Measurements from ENCODE around the gene TCF3.
"Not testable (repeated sequence)": the region's sequence is repeated elsewhere in the genome, so short reads cannot be mapped to it uniquely, and the experiment has no call there.

TCF3 gene

DNA sequence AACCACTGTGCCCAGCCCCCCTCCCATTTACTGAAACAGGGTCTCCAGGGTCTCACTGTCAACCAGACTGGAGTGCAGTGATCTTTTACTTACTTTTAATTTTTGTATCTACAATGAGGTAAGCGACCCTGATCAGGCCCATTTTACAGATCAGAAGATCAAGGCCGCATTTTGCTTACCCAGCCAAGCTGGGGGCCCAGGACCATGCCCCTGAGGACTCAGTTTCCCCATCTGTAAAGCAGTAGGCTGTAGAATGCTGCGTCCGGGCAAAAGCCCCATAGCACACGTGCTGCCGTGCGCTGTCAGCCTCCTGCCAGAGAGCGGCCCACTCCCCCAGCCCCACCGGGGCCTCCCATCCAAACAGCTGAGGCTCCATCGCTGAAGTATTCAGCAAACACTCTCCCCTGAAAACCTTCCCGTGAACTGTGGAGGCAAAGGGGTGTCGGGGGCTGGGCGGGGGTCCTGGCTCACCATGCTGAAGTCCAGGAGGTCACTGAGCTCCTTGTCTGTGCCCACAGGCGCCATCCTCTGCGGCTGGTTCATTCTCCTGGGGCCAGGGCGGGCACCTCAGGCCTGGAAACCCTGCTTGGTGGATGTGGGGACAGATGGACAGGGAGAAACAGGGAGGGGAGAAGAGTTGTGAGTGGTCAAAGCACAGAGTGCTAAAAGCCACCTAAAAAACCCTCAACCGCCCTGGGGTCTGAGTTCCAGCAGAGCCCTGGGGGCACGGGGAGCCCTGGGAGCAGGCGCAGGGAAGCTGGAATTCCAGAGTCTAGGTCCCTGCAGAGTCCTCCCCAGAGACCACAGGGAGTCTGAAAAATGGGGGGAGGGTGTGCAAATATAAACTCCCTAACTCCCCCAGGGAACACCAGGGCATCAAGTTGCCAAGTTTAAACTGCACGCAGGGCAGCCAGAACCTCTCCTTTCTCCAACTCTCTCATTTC, 2.4 kb downstream of the TCF3 start:
- 92 to 96% methylated on average over 15 to 16 of the region's 20 CpGs for WGBS, 2 experiments (ENCODE audit: insufficient coverage in 2 of 2)
- Histone ChIP-seq H3K4me3 (ENCODE audit: extremely low read depth, insufficient read depth, low read length, poor library complexity, severe bottlenecking) (peak overlapping the region; percentile 93), H3K27ac (ENCODE audit: low read depth, low read length, severe bottlenecking) (no peak overlapping the region), H3K9me3 (ENCODE audit: control insufficient read depth, low read length) (no peaks in the 10 kb centered on the region), H3K4me1 (ENCODE audit: control insufficient read depth, insufficient read depth, low read length, poor library complexity, severe bottlenecking) (peaks cover 10% of the 10 kb centered on the region), H3K36me3 (ENCODE audit: control insufficient read depth, insufficient read depth, low read length) (peaks cover 53% of the 10 kb centered on the region)

DNA sequence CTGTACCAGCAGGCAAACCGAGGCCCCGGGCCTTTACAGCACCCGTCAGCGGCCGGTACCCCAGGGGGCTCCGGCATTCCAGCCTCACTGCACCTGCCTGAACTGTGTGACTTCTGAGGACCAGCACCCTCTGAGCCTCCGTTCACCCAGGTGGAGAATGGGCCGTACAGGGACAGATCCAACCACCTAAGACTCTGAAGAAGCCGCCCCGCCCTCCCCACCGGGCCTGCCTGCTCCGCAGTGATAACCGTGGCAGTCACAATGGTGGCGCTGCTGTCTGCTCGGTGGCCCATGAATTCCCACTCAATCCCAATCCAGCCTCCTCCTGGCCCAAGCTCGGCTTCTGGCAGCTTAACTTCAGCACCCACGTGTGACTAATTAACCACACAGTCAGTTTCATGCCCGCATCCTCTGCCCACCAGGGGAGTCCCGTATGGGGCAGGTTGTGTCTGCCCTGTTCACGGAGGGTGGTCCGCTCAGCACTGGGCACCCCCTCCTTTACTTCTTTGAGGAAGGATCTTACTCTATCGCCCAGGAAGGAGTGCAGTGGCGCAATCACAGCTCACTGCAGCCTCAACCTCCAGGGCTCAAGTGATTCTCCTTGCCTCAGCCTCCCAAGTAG, 3.4 kb downstream of the TCF3 start:
- Histone ChIP-seq H3K36me3 (ENCODE audit: control insufficient read depth, insufficient read depth, low read length) (peaks cover 62% of the 10 kb centered on the region), H3K4me3 (ENCODE audit: extremely low read depth, insufficient read depth, low read length, poor library complexity, severe bottlenecking) (no peak overlapping the region), H3K4me1 (ENCODE audit: control insufficient read depth, insufficient read depth, low read length, poor library complexity, severe bottlenecking) (peaks cover 10% of the 10 kb centered on the region), H3K9me3 (ENCODE audit: control insufficient read depth, low read length) (no peaks in the 10 kb centered on the region), H3K27ac (ENCODE audit: low read depth, low read length, severe bottlenecking) (no peak overlapping the region)
- WGBS, 2 experiments (ENCODE audit: insufficient coverage in 2 of 2): 91 to 94% methylated on average over 22 to 23 of the region's 23 CpGs

DNA sequence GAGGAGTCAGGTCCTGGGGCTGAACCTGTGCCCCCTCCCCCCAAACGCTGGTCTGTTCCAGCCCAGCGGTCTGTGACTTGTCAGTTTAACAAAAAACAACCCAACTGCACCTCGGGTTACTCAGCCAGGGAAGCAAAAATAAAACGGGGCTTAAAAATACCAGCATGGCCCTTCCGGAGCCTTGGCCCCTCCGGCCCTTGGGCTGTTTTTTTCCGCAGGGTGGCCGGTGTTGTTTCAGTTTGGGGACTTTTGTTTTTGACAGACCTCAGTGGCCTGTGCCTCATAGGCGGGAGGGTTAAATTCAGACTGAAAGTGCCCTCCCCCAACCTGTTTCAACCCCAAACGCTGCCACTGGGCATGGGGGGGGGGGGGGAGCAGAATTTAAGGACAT, 4.0 kb downstream of the TCF3 start:
- WGBS, 2 experiments (ENCODE audit: insufficient coverage in 2 of 2): 97 to 100% methylated on average over 5 to 8 of the region's 10 CpGs
- peaks cover 10% of the 10 kb centered on the region for H3K4me1 ChIP-seq (ENCODE audit: control insufficient read depth, insufficient read depth, low read length, poor library complexity, severe bottlenecking)
- H3K27ac ChIP-seq (ENCODE audit: low read depth, low read length, severe bottlenecking): no peak overlapping the region
- peaks cover 68% of the 10 kb centered on the region for H3K36me3 ChIP-seq (ENCODE audit: control insufficient read depth, insufficient read depth, low read length)
- H3K9me3 ChIP-seq (ENCODE audit: control insufficient read depth, low read length): no peaks in the 10 kb centered on the region
- no peak overlapping the region for H3K4me3 ChIP-seq (ENCODE audit: extremely low read depth, insufficient read depth, low read length, poor library complexity, severe bottlenecking)

DNA sequence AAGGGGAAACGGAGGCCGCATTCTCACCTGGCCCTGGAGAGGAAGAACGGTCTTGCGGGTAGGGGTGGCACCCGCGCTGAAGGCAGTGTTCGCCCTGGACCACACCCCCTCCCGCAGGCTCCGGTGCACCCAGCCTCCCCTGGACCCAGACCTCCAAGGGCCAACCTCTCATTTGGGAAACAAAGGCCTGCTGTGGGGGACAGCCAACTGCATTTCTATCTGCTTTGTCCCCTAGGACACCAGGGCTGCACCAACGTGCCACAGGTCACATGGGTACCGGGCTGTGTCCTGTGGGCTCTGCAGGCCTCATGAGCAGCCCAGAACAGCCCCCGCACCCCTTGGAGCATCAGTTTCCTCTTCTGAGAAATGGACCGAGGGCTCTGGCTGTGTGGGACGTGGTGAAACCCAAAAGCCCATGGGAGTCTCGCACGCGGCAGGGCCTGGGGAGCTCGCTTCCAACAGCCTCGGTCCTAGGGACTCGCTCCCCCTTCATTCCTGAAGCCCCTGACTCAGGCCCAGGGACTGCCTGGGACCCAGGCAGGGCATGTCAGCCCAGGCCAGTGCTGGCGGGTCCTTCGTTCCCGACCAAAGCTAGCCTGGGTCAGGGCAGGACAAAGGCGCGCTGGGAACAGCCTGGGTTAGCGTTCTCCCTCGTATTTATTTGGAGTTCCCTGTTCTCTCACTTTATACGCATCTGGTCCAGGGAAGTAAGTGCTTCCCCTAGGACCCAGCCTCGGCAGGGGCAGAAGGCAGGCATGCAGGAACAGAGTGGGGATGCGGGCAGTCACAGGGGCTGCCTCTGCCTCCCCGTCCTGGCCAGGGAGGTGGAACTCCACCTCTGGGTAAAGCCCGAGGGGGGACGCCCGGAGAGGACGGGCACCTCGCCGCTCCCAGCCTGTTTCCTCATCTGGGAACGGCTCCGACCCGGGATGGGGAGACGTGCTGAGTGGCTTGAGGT, 4.6 kb downstream of the TCF3 start:
- peaks cover 74% of the 10 kb centered on the region for H3K36me3 ChIP-seq (ENCODE audit: control insufficient read depth, insufficient read depth, low read length)
- H3K27ac ChIP-seq (ENCODE audit: low read depth, low read length, severe bottlenecking): no peak overlapping the region
- no peaks in the 10 kb centered on the region for H3K9me3 ChIP-seq (ENCODE audit: control insufficient read depth, low read length)
- WGBS, 2 experiments (ENCODE audit: insufficient coverage in 2 of 2): 92 to 96% methylated on average over 31 to 40 of the region's 41 CpGs
- peaks cover 10% of the 10 kb centered on the region for H3K4me1 ChIP-seq (ENCODE audit: control insufficient read depth, insufficient read depth, low read length, poor library complexity, severe bottlenecking)
- H3K4me3 ChIP-seq (ENCODE audit: extremely low read depth, insufficient read depth, low read length, poor library complexity, severe bottlenecking): no peak overlapping the region

DNA sequence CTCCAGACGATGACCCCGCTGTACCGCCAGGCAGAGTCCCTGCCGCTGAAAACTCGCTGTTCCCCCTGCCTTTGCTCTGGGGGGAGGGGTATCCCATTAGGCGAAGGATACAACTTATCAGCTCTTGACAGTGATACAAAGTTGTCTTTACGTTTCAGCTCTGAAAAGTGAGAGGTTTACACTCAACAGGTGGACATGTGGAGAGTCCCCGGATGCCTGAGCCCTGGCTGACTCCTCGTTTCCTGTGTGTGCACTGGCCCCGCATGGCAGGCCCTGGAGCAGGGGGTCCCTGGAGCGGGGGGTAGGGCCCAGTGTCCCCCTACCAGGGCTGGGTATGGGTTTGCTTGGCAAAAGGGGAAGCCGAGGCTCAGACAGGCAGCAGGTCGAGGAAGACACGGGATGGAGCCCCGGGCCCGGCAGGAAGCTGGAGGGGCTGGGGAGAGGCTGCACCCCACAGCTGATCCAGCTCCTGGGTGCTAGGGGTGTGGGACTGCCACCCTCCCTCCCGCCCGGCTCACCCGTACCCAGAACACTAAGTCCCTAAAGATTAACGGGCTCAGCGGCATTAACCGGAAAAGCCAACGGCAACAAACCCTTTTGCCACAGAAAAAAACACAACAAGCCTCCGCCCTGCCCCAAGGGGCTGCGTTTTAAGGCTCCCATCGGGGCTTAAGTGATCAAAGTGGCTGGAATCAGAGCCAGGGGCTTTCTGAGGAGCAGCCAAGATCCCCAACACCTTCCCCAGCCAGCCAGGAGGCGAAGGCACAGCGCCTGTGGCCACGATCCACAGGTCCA, 5.6 kb downstream of the TCF3 start:
- H3K36me3 ChIP-seq (ENCODE audit: control insufficient read depth, insufficient read depth, low read length): peaks cover 83% of the 10 kb centered on the region
- WGBS, 2 experiments (ENCODE audit: insufficient coverage in 2 of 2): 97% methylated on average over 24 to 26 of the region's 29 CpGs
- no peak overlapping the region for H3K27ac ChIP-seq (ENCODE audit: low read depth, low read length, severe bottlenecking)
- peaks cover 10% of the 10 kb centered on the region for H3K4me1 ChIP-seq (ENCODE audit: control insufficient read depth, insufficient read depth, low read length, poor library complexity, severe bottlenecking)
- H3K4me3 ChIP-seq (ENCODE audit: extremely low read depth, insufficient read depth, low read length, poor library complexity, severe bottlenecking): no peak overlapping the region
- H3K9me3 ChIP-seq (ENCODE audit: control insufficient read depth, low read length): no peaks in the 10 kb centered on the region

DNA sequence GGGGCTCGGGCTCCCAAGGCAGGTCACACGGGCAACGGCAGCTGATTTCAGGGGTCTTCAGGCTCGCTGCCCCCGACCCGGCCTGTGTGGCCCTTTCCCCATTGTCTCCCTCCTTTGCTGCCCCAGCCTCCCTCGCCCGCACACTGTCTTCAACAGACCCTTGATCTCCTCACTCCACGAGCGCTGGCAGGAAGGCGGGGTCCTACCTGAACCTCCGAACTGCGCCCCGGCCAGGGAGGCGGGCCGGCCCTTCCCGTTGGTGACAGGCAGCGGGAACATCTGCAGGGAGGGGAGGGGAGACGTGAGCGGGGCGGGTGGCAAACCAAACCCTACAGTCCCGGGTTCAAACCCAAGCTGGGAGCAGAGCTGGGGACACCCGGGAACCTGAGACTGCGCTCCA, 6.3 kb downstream of the TCF3 start:
- 95 to 99% methylated on average over 10 to 19 of the region's 24 CpGs for WGBS, 2 experiments (ENCODE audit: insufficient coverage in 2 of 2)
- Histone ChIP-seq H3K27ac (ENCODE audit: low read depth, low read length, severe bottlenecking) (no peak overlapping the region), H3K36me3 (ENCODE audit: control insufficient read depth, insufficient read depth, low read length) (peaks cover 90% of the 10 kb centered on the region), H3K4me3 (ENCODE audit: extremely low read depth, insufficient read depth, low read length, poor library complexity, severe bottlenecking) (no peak overlapping the region), H3K9me3 (ENCODE audit: control insufficient read depth, low read length) (no peaks in the 10 kb centered on the region), H3K4me1 (ENCODE audit: control insufficient read depth, insufficient read depth, low read length, poor library complexity, severe bottlenecking) (peaks cover 10% of the 10 kb centered on the region)

DNA sequence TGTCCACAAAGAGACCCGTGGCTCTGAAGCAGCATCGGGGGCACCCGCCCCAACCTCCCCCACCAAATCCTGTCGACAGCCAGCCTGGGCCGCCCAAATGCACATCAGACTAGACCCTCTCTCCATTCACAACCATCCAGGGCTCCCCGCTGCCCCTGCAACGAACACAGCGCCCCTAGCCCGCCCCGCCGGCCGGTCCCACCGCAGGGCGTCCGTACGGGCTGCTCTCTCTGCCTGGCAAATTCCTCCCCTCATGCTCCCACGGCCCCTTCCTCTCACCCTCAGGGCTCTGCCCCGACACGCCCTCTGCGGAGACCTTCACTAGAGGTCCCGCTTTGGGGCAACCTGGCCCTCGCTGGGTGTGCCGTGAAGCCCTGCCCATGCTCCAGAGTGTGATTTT, 7.1 kb downstream of the TCF3 start:
- Histone ChIP-seq H3K36me3 (ENCODE audit: control insufficient read depth, insufficient read depth, low read length) (peaks cover 97% of the 10 kb centered on the region), H3K4me3 (ENCODE audit: extremely low read depth, insufficient read depth, low read length, poor library complexity, severe bottlenecking) (no peak overlapping the region), H3K27ac (ENCODE audit: low read depth, low read length, severe bottlenecking) (no peak overlapping the region), H3K9me3 (ENCODE audit: control insufficient read depth, low read length) (no peaks in the 10 kb centered on the region), H3K4me1 (ENCODE audit: control insufficient read depth, insufficient read depth, low read length, poor library complexity, severe bottlenecking) (peaks cover 7% of the 10 kb centered on the region)
- WGBS, 2 experiments (ENCODE audit: insufficient coverage in 2 of 2): 92 to 97% methylated on average over 20 to 21 of the region's 23 CpGs

DNA sequence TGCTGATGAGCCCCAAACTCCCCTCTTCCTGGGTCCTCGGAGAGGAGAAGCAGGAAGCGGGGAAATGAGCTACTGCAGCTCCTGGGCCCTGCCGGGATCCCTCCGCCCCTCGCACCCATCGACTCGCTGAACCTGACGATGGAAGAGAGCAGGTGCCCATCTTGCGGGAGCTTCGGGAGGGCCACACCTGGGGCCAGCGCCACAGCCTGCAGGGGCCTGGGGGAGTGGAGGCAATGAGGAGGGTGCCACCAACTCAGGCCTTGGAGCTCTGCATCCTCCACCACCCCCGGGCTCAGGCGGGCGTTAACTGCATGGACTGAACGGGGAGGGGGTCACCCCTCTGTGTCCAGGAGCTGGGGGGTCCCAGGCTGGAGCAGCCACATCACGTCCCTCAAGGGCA, 8.3 kb downstream of the TCF3 start:
- H3K9me3 ChIP-seq (ENCODE audit: control insufficient read depth, low read length): no peaks in the 10 kb centered on the region
- WGBS, 2 experiments (ENCODE audit: insufficient coverage in 2 of 2): 93 to 99% methylated on average over 14 to 15 of the region's 16 CpGs
- no peak overlapping the region for H3K4me3 ChIP-seq (ENCODE audit: extremely low read depth, insufficient read depth, low read length, poor library complexity, severe bottlenecking)
- no peak overlapping the region for H3K27ac ChIP-seq (ENCODE audit: low read depth, low read length, severe bottlenecking)
- H3K36me3 ChIP-seq (ENCODE audit: control insufficient read depth, insufficient read depth, low read length): peaks cover 97% of the 10 kb centered on the region
- H3K4me1 ChIP-seq (ENCODE audit: control insufficient read depth, insufficient read depth, low read length, poor library complexity, severe bottlenecking): peaks cover 4% of the 10 kb centered on the region

DNA sequence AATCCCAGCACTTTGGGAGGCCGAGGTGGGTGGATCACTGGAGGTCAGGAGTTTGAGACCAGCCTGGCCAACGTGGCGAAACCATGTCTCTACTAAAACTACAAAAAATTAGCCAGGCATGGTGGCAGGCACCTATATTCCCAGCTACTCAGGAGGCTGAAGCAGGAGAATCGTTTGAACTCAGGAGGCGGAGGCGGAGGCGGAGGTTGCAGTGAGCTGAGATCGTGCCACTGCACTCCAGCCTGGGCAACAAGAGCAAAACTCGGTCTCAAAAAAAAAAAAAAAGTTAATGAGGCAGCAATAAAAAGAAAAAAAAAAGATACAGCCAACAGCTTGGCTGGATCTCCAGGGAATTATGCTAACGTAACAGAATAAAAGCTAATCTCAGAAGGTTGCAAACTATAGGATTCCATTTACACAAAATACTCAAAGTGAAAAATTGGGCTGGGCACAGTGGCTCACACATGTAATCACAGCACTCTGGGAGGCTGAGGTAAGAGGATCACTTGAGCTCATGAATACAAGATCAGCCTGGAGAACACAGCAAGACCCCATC, 11.4 kb downstream of the TCF3 start:
- 91% methylated on average over 3 to 8 of the region's 10 CpGs for WGBS, 2 experiments (ENCODE audit: insufficient coverage in 2 of 2)
- H3K4me1 ChIP-seq (ENCODE audit: control insufficient read depth, insufficient read depth, low read length, poor library complexity, severe bottlenecking); H3K27ac ChIP-seq (ENCODE audit: low read depth, low read length, severe bottlenecking); H3K9me3 ChIP-seq (ENCODE audit: control insufficient read depth, low read length); H3K4me3 ChIP-seq (ENCODE audit: extremely low read depth, insufficient read depth, low read length, poor library complexity, severe bottlenecking): not testable (repeated sequence)
- peaks cover 96% of the 10 kb centered on the region for H3K36me3 ChIP-seq (ENCODE audit: control insufficient read depth, insufficient read depth, low read length)

Measured in mesodermal cell (in vitro differentiated cells).